HG03342 (cell line): Measurements from ENCODE around the gene CDK19.

Experiments used
- ATAC-seq: cut with Tn5 transposase; IDR thresholded peaks from one replicate; pipeline ENCODE4 v1.9.1; 2021; ENCODE audit warnings: mild to moderate bottlenecking, moderate library complexity; ENCODE audit not compliant: unreplicated experiment

The CDK19 gene

DNA sequence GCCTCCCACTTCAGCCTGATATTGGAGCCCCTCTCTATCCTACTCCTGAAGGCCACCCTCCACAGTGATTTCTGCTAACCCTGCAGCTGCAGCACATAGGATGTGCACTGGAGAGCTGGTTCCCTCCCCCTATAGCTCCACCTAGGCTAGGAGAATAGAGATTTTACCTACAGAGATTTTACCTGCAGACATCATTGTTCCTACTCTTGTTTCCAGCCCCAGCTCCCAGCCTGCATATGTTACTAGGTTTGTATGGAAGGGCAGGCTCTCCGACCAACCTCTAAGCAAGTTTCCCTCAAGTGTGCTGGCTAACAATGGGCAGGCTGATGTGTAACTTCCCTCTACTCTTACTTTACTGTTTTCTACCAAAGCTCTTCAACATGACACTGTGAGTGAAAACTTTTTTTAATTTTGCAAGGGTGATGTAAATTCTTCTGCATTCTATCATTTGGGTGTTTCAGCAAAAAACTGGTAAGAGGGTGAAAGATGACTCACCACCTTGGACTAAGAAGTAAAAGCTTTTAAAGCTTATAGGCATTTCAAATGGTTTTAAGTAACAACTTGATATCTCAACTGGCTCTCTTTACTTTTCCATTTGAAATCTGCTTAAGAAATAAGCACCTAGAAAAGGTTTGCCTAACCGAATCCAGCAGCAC lies 106.8 kb downstream of the CDK19 start:
- ATAC-seq = no peak

DNA sequence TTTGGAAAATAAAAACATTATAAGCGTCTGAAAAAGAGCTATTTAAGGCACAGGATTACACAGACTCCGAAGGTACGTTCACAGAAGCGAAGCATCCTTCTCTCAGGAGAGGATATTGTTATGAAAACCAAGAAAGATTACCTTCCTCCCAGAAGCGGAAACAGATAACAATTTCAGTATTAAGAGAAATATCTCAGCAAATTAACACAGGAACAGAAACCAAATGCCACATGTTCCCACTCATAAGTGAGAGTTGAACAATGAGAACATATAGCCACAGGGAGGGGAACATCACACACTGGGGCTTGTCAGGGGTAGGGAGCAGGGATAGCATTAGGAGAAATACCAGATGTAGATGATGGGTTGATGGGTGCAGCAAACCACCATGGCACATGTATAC lies 109.7 kb downstream of the CDK19 start:
- no peak for ATAC-seq

DNA sequence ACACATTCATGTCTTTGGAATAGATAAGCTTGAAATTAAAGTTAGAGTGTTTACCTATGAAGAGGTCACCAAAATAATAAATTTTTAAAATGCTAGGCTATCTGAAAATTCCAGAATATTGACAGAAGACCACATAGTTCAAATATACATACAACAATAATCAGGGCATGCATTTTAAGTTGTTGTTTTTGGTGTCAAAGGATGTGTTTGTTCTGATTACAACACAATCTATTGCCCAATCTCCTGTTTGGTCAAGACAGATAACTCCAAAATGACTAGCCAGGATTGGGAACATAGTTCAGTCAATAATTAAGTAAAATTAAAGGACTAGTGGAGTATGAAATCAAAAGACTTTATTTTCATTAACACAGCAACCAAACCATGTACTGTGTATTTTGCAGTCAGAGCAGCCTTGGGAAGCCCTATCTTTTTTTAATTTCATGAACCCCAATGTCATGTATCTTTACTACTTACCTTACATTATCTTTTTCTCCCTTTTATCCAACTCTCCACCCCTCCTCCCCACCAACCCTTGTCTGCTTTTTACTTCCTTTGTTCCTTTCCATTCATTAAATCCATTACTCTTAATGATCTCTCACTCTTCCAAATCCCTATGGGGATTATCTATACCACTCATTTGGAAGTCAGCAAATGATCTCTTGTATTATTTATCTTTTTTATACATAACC lies 111.2 kb downstream of the CDK19 start:
- ATAC-seq = no peak

DNA sequence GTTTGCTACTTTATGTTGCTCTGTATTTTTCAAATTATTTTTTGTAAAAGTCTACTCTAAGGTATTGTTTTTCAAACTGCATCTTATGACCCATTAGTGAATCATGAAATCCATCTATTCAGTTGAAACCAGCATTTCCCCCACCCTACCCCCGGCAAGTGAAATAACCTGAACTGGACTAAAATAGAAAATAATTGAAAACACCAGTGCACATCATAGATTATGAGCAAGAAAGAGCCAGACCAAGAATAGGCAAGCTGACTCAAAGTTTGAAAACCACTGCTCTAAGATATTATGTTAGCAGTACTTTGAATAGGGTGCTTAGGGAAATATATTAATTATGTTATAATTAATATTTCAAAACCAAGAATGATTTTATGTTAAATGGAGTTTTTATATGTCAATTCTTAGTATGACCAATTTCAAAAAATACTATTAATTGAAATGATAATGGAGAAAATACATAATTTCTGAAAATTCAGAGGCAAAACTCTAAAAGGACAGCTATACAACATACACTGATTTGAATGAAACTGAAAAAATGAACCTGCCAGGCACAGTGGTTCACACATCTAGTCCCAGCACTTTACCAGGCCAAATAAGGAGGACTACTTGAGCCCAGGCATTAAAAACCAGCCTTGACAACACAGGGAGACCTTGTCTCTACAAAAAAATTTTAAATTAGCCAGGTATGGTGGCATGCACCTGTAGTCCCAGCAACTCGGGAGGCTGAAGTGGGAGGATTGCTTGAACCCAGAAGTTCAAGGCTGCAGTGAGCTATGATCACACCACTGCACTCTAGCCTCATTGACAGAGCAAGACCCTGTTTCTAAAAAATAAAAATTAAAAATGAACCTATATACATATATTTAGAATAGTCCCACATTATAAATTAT lies 112.0 kb downstream of the CDK19 start:
- ATAC-seq = no peak

DNA sequence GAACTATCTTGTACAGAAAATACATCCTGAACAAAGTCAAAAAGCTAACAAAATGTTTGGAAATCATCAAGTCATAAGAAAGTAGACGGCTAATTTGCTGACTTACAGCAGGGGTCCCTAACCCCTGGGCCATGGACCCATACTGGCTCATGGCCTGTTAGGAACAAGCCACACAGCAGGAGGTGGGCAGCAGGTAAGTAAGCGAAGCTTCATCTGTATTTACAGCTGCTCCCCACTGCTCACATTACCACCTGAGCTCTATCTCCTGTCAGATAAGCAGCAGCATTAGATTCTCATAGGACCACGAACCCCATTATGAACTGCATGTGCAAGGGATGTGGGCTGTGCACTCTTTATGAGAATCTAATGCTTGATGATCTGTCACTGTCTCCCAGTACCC lies 115.5 kb downstream of the CDK19 start:
- ATAC-seq = no peak

DNA sequence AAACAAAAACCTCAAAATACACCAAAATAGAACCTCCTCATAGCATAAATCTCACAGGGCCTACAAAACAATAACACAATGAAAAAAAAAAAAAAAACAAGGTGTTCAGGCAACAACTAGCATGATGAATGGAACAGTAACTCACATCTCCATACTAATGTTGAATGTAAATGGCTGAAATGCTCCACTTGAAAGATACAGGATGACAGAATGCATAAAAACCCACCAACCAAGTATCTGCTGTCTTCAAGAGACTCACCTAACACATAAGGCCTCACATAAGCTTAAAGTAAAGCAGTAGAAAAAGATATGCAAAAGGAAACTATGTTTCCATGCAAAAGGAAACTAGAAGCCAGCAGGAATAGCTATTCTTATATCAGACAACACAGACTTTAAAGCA lies 121.3 kb downstream of the CDK19 start:
- no peak for ATAC-seq

DNA sequence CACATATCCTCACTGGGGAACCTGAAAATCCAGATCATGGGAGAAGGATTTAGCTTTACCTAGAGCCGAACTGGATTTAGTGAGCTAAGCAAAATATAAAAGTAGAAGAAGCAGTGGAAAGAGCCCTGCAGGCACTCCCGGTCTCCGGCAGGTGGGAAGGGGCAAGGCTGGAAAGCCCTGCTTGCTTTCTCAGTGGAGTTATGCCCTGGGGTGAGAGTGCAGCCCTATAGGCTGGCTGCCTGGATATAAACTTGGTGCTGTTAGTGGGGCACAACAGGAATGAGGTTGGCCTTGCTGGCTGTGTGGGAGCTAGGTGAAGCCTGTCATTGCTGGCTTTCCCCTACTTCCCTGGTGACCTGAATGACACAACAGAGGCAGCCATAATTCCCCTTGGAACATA lies 122.0 kb downstream of the CDK19 start:
- ATAC-seq = no peak

DNA sequence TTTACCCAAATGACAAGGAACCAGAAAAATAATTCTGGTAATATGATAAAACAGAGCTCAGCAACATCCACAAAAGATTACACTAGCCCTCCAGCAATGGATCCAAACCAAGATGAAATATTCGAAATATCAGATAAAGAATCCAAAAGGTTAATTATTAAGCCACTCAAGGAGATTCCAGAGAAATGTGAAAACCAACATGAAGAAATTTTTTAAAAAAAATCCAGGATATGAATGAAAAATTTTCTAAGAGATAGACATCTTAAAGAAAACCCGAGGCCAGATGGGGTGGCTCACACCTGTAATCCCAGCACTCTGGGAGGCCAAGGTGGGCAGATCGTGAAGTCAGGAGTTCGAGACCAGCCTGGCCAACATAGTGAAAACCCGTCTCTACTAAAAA lies 124.4 kb downstream of the CDK19 start:
- ATAC-seq = no peak

DNA sequence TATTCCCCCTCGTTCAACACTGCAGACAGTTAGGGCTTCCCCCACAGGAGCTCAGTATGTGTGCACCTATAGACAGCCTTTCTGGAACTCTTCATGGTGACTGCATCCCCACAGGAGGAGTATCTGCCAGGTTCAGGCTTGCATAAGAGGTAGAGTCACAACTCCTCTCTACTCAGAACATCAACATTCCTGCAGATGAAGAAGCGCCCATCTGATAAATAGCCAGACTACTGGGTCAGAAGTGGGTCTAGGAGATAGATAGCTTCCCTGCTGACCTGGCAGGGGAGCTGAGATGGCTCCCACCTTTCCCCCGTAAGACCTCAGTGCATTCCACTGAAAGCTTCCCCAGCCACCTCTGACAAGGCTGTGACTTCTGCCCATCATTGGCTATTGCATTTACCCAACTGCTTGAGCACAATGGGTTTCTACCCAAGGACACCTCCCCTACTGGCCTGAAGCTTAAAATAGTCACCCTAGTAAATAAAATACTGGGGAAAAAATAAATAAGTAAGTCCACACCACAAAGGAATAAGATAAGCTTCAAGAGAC lies 125.1 kb downstream of the CDK19 start:
- ATAC-seq = no peak

DNA sequence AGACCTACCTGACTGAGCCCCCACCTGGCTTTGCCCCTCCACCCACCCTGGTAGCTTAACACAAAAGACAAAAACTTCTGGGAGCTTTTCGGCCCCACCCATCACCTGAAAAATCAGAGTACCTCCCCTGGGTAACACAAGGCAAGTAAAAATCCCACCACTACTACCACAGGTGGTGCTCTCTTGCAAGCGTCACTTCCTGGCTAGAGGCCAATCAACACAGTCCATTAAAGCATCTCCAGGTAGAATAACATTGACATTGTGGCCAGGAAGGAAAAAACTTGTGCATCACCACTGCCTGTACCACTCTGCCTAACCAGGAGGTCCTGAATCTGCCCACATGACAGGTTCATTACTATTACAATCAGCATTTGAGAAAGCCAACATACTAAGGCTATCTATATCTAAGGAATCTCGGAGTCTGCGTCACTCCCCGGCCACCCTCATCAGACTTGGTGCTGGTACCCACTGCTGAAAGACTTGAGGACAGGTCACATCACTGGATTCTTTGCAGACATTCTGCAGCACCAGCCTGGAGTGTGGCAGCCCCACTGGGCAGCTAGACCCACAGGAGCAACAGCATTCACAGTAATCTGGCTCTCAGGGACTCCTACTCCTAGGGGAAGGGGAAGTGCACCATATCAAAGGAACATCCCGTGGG lies 125.9 kb downstream of the CDK19 start:
- no peak for ATAC-seq

DNA sequence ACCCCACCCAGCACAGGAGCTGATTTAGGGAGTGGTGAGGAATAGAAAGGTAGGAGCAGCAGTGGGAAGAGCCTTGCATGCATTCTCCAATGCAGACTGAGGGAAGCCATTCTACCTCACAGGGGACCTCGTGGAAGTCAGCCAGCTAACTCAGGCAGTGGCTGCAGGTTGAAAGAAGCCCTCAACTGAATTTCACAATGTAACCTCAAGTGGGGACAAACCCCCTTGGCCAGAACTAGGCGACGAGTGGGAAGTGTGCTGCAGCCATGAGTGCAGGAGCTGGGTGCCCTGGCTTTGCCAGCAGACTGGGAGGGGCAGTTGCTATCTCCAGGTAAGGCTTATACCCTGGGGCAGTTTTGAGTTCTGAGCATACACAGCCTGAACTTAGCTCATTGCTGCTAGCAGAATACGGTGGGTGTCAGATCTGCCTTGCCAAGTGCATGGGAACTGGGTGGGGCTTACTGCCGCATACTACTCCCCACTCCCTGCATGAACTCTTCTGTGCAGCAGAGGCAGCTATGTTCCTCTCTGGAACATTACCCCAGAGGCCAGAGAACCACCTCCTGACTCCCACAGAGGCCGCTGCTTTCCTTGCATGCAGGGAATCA lies 126.5 kb downstream of the CDK19 start:
- ATAC-seq = no peak

DNA sequence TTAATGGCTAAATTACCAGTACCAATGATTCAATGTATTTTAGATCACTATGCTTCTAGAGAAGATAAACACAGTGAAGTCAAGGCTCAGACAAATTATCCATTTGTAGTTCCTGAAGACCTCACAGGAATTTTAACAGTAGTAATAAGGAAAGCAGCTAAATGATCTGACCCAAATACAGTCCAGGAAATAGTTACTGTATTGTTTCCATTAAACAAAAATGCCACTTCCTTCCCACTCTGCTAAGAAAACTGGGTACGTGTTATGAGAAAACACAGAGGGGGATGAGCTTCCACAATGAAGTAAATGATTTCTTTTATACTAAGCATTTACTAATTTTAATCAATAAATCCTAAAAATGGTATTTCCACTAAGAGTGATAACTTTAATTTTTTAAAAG lies 127.9 kb downstream of the CDK19 start:
- ATAC-seq = no peak

DNA sequence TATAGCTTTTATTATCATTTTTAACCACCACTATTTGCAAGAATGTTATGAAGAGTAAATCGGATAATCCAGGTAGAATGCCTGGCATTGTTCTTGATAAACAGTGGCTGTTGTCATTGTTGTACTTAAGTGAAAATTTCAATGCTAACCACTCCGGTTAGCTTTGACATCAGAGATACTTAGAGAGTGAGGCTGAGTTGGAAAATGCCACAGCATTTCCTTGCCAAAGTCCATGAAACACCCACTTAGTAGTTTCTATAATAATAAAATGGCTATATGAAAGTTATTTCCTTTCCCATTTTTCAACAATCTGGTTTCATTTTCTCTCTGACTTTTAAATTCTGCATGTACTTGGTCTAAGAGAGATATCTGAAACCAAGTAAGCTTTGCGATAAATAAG lies 132.0 kb downstream of the CDK19 start:
- ATAC-seq = no peak

DNA sequence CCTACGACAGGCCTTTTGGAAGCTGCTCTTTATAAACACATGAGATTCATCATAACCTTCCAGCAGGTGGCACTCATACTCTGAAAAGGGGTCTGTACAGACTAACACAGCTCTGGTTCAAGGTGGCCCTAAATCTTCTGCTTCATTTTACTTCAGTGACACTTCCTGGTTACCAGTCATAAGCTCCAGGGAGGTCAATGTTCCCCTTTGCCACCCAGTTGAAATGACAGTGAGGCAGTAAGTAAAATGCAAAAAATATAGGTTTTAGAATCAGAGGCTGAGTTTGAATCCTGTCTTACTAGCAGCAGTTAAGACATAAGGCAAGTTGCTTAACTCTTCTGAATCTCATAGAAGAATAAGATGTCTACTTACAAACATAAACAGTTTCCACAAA lies 132.8 kb downstream of the CDK19 start:
- peak; percentile 97 for ATAC-seq

DNA sequence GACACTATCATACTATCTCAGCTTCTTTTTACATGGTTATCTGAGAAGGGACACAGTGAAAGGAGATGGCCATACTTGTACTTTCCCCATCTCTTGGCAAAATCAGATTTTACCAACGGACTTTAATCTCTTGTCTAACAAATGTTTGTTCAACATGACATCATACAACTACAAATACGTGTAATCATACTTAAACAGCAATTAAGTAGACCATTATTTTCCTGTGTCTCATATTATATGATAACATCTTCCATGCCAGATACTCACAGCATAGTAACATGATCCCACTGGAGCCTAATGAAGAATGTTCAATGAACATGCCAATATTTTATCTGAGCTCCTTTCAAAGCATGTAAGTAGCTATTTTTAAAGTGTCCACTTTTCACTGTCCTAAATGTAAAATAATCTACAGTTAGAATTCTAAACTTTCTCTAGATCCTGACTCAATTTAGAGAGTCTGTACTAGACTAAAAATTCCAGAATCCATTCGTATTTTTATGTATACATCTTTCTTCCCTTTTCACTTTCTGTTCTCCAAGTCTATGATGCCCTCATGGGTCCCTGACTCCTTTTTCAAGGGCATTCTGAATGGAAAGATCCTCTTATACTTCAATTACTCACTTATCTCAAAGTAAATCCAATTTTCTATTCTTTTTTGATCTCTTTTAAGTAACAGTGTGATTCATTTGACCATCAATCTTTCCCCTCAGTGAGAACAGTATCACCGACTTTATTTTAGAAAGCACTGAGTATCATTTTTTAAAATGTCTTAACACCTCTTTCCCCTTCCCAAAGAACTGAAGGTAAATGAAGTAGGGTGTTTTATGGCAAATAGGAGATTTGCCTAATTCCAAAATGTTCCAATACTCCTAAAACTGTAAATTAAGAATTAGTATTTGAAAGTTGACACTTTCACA lies 133.5 kb downstream of the CDK19 start:
- ATAC-seq = peak; percentile 6

DNA sequence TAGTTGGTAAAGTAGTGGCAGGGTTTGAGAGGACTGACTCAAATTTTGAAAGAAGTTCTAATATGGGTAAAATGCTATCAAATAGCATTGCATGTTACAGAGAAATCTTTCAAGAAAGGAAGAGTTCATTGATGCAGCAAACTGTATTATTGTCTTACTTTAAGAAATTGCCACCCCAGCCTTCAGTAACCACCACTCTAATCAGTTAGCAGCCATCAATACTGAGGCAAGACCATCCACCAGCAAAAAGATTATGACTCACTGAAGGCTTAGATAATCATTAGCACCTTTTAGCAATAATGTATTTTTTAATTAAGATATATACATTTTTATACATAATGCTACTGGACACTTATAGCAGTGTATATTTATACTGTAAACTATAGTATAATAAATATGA lies 138.9 kb downstream of the CDK19 start:
- ATAC-seq = no peak

DNA sequence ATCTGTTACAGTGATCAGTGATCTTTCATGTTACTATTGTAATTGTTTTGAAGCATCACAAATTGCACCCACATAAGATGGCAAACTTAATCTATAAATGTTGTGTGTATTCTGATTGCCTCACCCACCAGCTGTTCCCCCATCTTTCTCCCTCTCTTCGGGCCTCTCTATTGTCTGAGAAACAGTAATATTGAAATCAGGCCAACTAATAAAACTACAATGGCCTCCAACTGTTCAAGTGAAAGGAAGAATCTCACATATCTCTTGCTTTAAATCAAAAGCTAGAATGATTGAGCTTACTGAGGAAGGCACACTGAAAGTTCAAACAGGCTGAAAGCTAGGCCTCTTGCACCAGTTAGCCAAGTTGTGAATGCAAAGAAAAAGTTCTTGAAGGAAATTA lies 141.2 kb downstream of the CDK19 start:
- no peak for ATAC-seq

DNA sequence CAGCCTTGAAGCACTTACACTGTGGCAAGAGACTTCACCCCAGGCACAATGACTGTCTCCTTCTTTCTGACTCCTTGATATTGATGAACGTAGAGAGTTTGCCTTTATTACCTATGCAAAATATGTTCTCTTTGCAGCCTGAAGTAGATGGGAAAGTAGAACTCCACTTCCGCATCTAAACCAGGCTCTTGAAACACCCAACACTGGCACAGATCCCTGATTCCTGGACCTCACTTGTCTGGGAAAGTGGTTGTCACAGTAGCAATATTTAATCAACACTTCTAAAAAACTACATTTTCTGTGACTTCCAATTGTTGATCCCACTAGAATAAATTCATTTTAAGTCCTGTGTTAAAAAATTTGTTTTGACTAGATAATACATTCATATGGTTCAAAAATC lies 143.1 kb downstream of the CDK19 start:
- no peak for ATAC-seq

DNA sequence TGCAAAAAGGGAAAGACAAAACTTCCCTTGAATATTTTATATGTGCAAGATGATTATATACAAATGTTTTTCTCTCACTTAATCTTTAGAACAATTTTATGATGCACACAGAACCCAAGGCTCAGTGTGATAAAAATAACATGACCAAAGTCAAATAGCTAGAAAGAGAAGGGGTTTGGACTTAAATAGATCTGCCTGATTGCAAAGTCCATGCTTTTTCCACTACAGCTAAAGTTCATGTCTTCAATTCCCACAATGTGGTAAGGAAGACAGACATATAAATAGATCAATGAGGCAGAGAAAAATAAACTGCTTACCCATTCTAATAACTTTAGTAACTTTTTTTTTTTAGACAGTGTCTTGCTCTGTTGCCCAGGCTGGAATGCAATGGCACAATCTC lies 143.8 kb downstream of the CDK19 start:
- ATAC-seq = no peak

DNA sequence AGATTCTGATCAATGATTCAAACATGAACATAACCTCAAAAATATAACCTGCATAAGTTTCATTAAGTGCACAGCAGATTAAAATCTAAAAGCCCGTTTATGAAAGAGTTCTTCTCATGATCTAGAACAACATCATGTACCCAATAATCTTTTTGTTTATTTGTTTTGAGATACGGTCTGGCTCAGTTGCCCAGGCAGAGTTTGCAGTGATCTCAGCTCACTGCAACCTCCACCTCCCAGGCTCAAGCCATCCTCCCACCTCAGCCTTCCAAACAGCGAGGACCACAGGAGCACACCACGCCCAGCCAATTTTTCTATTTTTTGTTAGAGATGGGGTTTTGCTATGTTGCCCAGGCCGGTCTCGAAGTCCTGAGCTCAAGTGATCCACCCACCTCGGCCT lies 149.7 kb downstream of the CDK19 start:
- no peak for ATAC-seq
